AML-193 (cell line): ENCODE measurements around the gene MSL3B.

Experiments
- DNase-seq, 2 experiments: peaks; one replicate each; lab custom pipeline; 2025; lab: John Stamatoyannopoulos, UW

The MSL3B gene

DNA sequence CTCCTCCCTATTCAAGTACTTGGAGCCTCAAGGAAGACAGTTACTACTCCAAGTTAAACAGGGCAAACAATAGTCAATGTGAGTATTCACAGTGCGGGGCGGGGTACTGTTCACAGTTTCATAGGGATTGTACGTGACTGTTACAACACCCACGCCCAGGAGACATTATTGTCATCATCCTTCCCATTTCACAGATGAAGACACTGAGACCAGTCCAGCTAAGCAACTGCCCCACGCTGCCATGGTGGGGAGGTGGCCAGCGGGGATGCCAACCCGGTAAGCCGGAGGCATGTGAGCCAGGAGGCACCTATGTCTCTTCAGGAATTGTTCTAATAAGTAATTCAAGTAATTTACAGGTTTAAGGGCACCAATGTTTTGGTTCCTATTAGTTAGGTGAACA is 14.8 kb downstream of the MSL3B start:
- no peak for DNase-seq

DNA sequence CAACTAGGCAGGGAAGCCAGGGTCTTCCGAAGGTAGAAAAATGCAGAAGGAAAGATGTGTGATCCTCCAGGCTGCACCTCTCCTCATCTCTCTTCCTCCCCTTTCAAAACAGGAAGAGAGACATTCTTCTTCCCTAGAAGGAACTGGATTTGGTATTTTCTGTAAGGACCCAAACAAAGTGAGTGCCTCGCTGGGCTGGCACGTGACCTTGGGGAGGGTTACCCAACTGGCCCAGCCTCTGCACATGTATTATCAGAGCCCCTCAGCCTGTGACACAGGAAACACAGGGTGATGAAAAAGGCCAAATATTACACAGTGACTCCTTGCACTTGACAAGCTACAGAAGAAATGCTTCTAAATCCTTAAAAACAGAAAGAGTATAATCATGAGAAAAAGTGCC is 16.1 kb downstream of the MSL3B start:
- DNase-seq = peak; percentile 50 to 62

DNA sequence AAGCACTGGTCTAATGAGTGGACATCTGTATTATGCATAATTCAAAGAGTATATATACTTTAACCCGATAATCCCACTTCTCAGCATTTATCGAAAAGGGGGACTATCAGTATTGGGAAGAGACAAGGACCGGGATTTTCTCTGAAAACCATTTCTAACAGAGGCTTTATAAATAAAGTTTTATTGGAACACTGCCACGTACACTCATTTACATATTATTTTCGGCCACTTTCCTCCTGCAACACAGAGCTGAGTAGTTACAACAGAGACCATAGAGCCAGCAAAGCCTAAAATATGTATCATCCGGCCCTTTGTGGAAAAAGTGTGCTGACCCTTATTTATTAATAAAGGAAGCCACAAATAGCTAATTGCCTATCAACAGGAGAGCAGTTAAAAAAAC is 17.0 kb downstream of the MSL3B start:
- no peak for DNase-seq

DNA sequence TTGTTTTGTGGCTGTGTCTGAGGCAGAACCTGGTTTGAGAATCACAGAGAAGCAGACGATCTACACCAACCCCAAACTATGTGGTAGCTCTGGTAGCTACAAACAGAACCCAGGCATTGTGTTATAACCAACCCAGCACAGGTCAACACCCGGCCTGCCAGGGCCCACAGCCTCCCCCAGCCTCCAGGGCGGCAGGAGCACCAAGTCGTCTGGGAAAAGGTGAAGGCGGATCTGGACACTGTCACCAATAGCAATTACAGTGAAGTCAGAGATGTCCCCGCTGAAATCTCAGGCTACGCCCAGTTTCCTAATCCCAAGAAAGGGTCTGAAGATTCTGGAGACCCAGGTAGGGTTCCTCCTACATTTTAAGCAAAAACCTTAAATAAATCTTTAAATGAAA is 17.4 kb downstream of the MSL3B start:
- no peak for DNase-seq

DNA sequence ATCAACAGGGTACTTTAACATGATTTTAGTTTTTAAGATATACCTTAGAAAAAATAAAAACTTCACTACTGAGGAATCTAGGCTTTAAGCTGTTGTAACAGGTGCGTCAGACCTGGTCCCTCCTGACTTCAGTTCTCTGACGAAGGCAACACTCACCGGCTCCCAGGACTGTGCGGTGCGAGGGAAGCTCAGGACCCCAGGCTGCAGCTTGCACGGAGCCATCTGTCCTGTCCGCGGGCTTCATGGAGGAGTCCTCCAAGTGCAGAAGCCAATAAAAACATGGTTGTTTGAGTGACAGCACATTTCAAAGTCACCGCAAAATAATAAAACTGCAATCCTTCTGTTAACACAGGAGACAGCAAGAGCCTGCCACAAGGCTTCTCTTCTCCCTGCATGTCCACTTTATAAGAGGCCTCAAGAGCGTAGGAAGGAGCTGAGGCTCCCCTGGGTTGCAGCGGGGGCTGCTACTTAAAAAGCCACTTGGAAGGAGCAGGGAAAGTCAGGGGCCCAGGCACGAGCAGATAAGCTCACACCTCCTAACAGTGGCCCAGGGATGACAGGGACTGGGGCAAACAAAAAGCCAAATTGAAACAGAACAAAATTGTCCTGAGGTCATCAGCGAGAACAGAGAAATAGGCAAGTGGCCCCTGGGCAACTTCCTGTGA is 18.4 kb downstream of the MSL3B start:
- DNase-seq = no peak

DNA sequence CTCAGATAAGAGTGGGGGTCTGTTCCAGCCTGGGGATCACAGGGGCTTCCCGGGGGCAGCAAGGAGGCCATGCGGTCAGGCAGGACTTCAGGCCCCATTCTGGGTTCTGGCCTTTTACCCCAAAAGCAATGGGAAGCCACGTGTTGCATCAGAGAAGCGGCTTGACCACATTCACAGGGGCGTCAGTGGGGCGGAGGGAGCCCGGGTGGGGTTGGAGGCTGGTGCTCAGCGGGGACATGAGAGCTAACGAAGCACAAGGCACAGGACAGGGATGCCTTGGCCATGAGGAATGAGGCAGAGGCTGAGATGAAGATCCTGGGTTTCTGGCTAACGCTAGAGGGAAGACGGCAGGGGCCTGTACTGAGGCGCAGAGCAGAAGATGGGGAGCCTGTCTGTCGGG is 19.9 kb downstream of the MSL3B start:
- no peak for DNase-seq

DNA sequence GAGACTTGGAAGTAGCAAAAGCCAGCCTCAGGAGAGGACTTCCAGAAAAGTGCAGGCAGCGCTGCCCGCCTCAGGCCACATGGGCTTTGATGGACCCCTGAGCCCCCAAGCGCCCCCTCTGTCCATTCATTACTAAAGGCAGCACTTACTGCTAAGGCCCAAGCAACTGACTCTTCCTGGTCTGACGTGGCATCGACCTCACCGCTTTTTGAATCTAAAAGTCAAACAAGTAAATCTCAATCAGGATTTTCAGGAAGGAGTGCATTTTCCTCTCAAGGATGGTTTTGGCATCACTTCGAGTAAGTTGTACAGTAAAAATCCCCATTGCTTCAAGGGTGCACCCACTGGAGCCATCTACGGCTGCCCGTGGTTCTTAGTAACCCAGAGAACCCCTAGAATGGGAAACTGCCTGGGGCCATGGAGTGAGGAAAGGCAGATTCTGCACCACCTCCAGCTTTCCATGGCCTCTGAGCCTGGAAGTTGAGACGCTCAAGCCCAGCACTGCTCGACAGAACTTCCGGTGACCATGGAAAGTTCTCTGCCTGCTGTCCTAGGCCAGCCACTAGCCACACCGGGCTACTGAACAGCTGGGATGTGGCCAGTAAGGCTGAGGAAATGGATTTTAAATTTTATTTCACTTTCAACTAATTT is 20.8 kb downstream of the MSL3B start:
- no peak for DNase-seq

DNA sequence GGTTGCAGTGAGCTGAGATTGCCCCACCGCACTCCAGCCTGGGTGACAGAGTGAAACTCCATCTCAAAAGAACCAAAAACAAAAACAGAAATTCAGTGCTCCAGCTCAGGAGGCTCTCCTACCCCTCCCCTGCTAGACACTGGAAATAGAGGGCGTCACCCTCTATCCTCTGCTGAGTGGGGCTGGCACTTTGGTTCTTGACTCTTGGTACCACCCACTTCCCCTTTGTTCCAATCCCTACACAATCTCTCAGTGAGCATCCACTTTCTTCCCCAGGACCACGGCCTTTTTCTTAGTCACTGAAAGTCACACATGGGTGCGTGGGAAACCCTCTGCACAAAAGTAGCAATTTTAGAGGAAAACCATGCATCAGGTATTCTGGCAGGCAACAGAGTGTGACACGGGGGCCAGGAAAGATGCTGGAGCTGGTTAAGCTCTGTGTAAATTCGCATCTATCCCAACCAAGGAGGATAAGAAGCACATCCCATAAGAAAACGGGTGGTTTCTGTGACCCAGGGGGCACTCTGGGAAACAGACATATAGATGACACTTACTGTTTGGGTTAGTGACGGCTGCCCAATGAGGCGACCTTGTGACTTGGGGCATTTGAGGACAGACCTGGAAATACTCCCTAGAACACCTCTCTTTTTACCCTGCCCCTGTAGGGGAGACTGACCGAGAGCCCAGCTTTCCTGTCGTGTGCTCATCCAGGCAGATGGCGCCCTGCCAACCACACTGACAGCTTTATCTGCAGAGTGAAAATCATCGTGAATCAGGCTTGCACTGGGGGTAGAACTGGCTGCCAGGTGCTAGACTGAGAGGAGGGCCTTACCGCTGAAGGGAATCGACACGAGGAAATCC is 21.6 kb downstream of the MSL3B start:
- no peak for DNase-seq

DNA sequence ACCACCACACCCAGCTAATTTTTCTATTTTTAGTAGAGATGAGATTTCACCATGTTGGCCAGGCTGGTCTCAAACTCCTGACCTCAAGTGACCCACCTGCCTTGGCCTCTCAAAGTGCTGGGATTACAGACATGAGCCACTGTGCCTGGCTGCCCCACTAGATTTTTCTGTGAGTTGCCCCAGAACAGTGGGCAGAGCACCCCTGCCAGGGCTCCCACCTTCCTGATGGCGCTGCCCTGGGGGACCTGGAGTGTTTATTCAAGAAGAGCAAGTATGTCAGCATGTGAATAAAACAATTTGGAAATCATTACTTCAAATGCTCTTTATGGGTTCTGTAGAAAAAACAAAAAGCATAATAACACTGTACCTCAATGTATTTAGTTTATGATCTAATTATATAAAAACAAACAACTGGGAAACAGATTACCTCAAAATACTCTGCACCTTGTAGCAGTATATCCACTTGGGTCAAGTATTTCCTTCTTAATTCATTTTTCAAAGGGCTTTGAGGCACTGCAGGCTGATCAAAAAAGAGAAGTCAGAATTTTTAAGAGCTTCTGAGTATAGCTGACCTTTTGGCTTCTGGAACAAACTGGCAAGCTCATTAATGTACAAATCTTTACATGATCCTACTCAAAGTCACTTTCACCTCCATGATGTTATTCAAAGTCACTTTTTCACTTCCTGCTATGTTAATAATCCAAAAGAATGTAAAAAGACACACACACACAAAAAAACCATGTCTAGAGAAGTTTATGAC is 22.7 kb downstream of the MSL3B start:
- no peak for DNase-seq

DNA sequence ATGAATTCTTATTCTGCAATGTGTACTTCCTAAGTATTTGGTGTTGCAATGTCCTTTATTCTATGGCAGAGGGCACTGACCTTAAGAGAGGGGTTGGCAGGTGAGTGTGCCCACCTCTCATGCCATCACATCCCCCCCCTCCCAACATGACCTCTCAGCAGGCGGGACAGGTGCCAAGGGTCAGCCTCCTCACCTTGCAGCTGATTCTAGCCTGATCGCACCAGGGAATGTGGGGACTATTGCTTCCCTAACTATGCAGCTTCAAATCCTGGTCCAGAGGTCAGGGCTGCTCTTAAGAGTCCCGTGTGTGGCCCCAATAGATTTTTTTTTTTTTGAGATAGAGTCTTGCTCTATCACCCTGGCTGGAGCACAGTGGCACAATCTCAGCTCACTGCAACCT is 23.4 kb downstream of the MSL3B start:
- no peak for DNase-seq

DNA sequence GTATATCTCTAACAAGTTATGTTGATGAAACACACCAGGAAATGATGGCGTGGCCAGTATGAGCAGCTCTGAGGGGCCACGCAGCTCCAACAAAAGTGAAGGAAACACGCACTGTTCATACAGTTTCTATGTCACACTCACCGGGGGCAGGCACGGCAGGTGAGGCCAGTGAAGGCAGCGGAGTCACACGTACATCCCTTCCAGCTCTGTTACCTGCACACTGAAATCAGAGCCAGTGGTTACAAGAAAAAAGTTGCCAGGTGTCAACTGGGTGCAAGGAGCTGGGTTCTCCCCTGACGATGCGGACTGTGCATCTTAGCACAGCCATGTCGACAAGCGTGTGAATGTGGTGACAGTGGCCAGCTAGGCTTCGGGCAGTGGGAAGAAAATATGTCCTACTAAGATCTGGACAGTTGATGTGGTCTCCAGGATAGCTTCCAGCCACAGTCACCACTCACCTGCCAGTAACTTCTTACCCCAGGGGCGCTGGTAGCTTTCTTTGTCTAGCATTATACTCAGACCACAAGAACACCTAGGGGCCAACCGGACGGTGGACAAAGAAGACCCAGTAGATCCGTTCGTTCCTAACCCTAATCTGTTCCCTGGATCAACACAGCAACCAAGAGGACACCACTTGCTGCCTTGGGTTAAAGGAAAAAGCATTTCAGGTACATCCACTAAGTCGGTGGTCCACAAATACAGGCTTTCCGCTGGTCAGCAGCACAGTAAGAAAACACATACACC is 23.9 kb downstream of the MSL3B start:
- no peak for DNase-seq

DNA sequence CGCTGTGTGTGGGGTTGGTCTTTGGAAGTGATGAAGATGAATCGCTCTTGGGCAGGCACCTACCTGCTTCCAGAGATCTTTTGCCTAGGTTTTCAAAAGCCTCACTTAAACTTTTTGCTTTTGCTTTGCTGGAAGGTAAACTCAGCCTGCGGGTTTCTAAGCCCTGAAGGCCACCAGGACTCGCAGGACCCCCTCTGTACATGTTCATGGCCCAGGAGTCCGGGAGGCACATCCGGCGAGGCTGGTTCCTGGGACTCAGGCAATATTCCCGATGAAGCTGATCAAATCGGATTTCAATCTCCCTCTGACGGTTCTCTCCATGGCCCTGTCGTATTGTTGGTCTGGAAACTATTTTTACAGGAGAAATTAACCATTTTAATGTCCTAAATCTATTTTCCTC is 27.0 kb downstream of the MSL3B start:
- no peak for DNase-seq

DNA sequence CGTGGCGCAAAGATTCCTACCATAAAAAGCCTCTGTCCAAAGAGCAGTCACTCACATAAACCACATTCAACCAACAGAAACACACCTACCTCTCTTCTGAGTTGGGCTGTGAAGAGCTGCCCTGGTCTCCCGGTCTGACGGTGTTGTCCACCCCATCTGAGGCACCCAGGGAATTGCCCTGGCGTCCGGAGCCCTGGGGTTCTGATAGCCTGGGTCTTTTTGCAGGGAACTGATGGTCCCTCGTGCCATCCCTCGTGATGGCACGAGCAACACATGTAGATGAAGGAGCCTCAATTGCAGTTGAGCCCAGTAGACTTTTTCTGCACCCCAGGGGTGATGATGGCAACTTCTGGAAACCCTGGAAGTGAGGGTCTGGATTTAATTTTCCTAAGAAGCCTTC is 27.7 kb downstream of the MSL3B start:
- no peak for DNase-seq

DNA sequence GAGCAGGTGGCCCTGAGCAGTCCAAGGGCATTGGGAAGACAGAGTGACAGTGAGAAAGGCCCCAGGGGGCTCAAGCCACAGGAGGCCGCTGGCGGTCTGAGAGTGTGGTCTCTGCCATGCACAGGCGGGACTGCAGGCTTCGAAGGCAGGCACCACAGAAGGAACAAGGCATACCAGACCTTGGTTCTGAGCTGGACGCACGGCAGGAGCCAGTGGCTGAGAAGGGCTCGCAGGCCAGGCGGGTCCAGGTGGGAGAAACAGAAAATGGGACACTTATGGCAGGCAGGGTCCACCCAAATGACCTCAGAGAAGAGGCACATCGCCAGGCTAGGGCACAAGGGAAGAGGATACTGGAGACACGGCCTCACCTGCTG is 28.8 kb downstream of the MSL3B start:
- DNase-seq = no peak

DNA sequence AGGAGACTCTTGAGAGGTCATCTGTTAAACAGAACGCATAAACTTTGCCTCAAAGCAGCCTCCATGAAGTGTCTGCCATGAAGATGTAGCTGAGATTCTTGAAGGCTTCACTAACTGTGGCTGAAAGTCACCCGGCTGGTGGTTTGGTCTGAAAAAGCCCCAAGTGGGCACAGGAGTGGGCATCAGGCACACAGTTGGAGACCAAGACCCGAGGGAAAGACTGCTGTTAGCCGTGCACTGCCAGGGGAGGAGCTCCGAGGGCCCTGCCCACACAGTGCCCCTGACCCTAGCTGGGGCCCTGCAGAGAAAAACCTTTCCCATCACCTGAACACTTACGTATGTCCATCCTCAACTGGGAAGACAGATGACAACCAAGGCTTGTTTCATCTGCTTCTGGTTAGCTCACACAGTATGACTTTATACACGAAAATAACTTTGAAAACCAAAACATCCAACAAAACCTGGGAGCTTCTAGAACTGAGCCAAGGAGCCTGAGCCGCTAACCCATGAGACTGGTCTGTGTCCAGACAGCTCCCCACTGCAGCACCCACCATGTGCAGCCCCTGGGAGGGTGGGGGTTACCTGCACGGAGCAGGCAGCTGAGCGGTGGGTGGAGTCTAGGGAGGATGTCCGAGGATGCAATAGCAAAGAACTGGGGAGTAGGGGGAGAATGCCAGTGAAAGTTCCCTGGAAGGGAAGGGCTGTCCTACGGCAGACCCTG is 29.3 kb downstream of the MSL3B start:
- DNase-seq = no peak

DNA sequence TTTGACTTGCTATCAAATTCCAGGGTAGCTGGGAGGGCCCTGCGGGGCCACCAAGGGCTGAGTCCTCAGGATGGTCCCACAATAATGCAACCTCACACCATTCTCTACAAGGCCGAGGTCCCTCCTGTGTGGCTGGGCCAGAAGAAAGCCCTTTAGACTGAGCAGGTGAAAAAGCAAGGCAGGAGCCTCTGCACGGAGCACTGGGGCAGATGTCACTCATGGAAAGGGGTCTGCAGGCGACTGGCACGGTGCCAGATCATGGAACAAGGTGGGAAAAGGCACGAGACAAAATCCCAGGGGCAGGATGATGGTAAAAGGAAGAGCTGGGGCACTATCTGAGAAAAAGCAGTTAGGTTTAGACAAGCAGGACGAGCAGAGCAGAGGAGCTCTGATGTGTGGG is 29.9 kb downstream of the MSL3B start:
- no peak for DNase-seq

DNA sequence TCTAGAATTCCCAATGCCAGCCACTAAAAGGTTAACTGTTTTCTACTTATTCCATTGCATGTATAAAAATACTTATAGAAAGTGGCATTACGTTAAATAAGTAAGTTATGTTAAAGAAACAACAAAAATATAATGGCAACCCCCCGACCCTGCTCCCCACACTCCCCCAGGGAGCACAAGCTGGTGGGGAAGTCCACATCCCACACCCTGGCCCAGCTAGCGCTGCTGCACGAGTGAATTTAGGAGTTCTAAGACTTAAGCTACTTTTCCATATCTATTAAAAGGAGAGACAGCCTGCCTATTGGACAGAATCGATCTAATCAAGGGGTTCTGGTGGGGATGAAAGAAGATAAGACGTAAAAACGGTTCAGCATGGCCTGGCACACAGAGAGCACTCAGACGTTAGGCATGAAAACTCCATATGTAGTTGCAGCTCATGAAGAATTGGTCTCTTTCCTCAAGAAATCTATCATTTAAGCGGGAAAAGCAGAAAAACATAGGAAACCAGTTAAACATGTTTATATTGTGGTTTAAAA is 30.4 kb downstream of the MSL3B start:
- no peak for DNase-seq

DNA sequence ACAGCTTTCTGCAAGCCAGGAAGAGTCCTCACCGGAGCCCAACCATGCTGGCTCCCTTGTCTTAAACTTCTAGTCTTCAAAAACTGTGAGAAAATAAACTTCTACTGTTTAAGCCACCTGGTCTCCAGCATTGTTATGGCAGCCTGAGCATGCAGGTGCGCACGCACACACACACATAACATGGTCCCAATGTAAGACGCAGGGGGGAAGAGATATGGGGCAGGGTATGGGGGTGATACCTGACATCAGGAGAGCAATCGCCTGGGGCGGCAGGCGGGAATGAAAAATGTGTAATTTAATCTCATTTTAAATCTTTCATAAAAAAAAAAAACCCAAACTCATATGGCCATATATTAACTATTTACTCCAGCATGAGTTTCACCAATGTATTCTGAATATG is 31.8 kb downstream of the MSL3B start:
- no peak for DNase-seq

DNA sequence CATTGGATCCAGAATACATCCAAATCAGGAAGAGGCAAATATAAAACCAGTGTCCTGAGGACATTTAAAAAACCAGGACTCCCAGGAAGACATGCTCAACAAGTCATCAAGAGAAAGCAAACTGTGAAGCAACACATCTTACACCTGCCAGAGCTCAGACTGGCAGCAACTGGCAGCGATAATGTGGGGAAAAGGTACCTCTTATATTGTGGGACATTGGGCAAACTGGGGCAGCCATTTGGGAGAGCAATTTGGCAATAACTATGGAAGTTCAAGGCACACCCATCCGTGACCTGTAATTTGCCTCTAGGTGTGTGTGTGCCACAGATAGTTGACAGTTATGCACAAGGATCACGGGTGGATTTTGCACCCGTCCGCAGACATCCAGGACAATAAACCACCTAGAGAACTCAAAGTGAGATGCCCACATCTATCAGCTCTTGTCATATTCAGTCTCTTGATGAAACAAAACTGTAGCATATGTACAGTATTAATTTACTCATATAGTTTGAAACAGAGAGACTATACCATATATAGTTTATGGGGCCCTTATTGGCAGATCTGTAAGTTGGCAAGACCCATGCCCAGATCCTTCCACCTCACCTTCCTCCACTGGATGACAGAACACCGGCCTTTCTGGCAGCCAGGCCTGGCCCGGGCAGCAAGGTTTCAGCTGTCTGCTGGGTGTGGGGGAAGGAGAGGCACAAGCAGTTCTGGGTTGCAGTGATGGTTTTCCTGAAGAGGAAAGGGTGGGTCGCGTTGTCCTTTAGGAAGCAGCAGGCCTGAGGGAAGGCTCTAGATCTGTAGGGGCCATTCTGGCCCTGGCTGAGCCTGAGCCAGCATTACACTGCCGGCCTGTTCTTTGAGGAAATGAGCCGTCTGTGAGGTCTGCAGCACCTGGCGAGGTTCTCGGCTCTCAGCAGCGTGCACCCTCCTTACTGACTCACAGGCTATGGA is 32.7 kb downstream of the MSL3B start:
- DNase-seq = no peak

DNA sequence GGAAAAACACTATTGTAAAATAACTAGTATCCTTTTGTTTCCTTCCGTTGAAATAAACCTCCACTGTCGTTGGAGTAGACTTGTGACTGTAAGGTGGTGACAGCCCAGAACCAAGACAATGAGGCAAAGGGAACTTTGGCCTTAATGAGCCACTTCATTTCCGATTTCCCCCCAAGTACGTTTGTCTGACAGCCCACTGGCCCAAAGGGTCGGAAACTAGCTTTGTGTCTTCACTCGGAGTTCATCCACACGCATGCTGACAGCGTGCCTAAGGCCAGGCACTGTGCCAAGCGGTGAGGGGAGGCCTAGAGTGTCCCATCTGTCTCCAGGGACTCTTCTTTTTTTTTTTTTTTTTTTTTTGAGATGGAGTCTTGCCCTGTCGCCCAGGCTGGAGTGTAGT is 34.8 kb downstream of the MSL3B start:
- DNase-seq = no peak
